ENCODE results near the gene NINL.

GRCh38 chr20:25483431-25484132 lies 101.7 kb downstream of the NINL start:
- TF ChIP-seq POLR2AphosphoS5 (IDR thresholded peaks at IDR 0.05; ENCODE audit: low read depth, low read length), result no peak
- TF ChIP-seq REST (IDR thresholded peaks at IDR 0.05; ENCODE audit: insufficient read depth in 1 of 2, low read depth in 2 of 2, low read length in 2 of 2), result no peak
